Stimulated activated naive CD4-positive, alpha-beta T cell treated with Interleukin-2 at 50 U/mL for 16 hours (primary cell): Measurements from ENCODE around the gene FOXP1.
"Not testable (repeated sequence)": the region's sequence is repeated elsewhere in the genome, so short reads cannot be mapped to it uniquely, and the experiment has no call there.

Experiments
- DNase-seq: peaks from one replicate; lab custom pipeline; 2025; lab: John Stamatoyannopoulos, UW

Gene FOXP1

DNA sequence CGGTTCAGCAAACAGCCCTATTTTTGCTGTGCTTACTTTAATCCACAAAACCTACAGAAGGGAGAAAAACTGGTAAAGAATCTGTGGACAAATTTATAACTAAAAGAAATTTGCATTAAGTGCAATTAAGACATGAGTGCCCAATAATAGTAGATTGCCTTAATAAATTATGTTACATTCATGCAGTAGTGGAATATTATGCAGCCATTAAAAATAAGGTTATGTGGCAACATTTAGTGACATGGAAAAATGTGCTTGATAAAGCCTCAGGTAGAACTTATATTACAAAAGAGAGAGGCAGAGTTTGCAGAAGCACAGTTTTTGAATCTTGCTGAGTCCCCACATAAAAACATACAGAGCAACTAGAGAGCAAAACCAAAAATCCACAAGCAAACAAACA, 253.0 kb downstream of the FOXP1 start:
- no peak for DNase-seq

DNA sequence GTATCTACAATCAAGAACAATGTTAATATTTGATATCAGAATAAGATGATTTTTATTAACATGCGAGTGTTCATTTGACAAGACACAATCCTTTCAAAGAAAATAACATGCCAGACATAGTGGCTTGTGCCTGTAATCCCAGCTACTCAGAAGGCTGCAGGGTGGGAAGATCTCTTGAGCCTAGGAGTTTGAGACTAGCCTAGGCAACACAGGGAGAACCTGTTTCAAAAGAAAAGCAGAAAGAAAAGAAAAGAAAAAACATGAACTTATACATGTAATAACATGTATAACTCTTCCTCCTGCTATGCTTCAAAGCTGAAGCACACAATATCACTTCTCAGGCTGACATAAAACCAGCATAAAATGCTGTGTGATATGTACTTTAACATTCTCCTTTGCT, 253.7 kb downstream of the FOXP1 start:
- DNase-seq = no peak

DNA sequence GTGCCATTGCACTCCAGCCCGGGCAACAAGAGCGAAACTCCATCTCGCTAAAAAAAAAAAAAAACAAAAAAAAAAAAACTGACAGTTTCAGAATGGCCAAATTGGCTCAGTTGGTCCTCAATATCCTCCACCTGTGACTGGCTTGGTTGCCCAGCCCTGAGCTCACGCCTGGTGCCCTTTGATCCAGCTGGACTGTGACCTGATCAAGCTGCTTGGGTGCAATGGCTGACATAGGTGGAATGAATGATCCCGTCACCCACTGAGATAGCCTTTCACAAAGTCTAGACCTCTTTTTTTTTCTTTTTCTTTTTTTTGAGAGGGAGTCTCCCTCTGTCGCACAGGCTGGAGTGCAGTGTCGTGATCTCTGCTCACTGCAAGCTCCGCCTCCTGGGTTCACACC, 254.6 kb downstream of the FOXP1 start:
- DNase-seq = no peak

DNA sequence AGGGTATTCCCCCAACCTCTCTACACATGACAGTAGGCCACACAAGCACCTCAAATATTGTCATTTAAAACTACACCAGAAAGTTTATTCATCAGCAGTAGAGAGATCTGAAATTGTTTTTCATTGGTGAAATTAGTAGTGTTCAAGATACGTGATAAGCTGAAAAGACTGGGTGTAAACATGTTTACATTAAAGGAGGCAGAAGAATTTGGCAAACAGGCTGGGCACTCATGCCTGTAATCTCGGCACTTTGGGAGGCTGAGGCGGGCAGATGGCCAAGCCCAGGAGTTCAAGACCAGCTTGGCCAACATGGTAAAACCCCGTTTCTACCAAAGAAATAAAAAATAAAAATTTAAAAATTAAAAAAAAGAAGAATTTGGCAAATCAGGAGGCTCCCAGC, 255.6 kb downstream of the FOXP1 start:
- DNase-seq = no peak

DNA sequence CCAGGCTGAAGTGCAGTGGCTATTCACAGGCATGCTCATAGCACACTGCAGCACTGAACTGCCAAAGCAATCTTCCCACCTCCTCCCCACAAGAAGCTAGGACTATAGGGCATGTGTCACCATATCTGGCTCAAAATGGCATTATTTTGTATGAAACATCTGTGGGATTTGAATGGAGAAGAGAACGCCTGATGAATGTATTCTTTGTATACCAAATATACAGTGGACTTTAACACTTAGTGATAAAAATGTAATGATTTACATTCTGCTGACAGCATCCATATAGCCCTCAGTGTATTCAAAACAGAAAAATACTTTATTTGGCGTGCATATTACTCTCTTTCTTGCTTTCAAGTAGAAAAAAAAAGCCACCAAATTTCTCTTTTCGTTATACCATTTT, 257.8 kb downstream of the FOXP1 start:
- no peak for DNase-seq

DNA sequence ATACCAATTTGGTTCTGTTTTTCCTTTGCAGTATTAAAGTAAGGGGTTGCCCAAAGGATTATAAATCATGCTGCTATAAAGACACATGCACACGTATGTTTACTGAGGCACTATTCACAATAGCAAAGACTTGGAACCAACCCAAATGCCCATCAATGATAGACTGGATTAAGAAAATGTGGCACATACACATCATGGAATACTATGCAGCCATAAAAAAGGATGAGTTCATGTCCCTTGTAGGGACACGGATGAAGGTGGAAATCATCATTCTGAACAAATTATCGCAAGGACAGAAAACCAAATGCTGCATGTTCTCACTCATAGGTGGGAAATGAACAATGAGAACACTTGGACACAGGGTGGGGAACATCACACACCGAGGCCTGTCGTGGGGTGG, 259.3 kb downstream of the FOXP1 start:
- not testable (repeated sequence) for DNase-seq

DNA sequence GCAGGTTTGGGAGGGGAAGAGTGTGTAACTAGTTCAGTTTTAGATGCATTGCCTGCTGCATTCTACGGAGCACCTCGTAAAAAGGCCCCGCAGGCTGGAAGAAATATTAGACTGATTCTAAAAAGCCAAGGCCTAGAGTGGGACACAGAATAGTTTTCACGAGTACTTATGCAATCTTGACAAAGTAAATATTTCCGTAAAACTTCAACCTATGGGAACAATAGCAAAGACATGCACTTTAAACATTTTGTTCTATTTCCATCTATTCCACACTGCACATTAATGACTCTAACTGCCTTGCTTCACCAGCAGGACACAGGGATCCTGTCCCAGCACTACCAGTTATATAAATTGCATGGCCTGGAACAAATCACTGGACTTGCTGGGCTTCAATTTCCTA, 260.0 kb downstream of the FOXP1 start:
- DNase-seq = no peak

DNA sequence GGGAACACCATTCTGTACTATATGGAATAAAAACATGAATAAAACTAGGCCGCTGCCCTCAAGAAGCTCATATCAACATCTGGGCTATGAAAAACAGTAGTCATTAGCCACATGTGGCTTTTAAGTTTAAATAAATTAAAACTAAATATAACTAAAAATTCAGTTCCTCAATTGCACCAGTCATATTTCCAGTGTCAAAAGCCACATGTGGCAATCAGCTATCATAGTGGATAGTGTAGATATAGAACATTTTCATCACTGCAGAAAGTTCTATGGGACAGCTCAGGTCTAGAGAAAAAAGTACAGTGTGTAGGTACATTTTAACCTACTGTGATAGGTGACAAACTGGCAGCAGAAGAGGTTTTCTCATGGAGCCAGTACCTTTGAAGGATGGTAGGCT, 261.4 kb downstream of the FOXP1 start:
- no peak for DNase-seq

DNA sequence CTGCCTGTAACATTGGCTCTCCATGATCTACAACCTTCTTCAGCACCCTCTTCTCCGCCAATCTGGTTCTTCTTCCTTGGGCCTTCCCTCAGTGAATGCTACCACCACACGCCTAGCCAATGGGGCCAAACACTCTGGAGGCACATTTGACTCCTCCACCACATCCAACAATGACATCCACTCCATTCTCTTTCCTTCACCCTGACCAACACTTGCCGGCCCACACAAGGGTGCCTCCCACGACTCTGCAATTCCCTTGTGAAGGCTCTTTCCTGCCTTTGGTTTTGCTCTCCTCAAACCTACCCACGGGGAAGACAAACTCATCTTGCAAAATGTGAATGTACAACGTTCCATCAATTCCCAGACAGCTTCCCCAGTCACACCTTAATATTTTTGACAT, 263.8 kb downstream of the FOXP1 start:
- DNase-seq = no peak

DNA sequence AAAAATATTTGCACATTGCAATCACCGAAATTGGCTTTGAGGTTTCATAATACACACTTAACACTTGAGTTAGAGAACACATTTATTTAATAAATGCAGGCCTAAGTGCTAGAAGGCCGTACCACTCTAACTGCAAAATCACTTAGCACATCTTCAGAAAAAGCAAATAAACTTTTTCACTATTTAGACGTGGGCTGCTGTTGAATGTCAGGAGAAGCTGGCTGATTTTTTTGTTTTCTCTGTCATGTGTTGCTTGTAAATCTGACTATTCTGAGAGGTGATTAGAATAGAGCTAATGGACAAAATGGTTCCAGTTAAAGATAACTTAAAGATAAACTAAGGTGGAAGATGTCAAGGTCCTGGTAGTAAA, 265.1 kb downstream of the FOXP1 start:
- no peak for DNase-seq

DNA sequence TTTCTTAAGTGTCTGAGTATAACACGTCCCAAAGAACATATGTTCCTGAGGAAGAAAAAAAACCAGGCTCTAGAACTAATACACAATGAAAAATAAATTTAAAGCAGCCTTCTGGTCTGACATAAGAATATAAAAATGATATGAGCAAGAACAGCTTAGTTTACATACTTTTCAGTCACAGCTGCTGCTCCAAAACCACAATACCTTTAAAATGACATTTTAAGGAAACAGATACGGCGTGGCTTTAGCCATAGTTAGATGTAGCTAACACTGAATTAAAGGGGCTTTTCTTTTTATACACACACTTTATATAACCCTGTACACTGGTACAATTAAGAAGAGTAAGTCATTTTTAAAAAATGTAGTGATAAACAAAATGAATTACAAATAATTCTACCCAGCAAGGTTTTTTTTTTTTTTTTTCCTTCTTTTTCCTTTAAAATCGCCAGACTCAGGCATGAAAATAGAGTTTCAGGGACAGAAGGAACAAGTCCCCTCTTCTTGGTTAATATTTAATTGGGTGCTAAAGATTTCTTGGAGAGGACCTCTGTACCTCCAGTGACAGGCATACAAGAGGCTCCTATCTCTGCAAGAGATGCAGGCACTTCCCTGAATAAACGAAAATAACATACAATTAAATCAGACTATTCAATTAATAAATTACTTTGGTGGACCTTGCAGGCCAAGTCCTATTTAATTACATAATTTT, 265.6 kb downstream of the FOXP1 start:
- no peak for DNase-seq

DNA sequence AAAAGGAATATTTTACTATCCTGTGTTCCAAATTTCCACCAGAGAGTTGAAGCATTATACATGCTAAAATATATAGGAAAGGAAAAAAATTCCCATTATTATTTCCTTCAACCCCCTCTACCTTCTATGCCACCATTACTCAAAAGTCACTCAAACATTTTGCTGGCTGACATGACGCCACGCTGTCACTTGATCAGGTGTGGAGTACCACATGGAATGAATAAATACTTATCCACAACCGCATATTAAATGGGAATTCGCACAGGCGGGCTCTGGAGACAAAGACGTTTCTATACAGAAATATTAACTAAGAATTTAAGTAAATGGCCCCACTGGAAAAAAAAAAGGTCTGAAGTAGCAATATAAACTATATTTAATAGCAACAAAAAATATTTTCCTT, 266.4 kb downstream of the FOXP1 start:
- no peak for DNase-seq

DNA sequence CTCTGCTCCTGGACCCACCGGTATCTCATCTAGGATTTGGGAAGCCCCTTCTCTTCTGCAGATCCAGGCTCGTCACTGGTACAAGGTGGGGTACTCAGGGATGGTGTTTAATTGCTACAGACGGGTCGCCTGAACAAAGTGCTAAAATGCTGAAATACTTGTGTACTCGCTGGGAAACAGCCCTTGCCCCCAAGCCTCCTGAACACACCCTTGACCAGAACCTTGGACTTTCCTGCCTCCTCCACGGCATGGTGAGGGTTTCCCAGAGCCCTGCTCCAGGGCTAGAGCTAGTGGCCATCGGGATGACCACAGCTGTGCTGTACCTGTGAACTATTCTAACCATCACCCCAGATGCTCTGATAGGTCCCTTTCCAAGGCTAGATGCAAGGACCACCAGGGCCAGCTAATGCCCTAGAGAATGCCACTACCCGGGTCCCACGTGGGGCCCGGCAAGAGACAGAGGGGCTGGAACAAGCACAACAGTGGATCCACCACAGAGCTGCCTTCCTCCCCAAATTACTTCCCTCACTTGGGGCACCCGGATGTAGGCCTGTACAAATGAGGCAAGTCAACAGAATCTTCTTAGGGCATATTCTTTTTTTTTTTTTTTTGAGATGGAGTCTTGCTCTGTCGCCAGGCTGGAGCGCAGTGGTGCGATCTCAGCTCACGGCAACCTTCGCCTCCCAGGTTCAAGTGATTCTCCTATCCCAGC, 267.3 kb downstream of the FOXP1 start:
- DNase-seq = no peak

DNA sequence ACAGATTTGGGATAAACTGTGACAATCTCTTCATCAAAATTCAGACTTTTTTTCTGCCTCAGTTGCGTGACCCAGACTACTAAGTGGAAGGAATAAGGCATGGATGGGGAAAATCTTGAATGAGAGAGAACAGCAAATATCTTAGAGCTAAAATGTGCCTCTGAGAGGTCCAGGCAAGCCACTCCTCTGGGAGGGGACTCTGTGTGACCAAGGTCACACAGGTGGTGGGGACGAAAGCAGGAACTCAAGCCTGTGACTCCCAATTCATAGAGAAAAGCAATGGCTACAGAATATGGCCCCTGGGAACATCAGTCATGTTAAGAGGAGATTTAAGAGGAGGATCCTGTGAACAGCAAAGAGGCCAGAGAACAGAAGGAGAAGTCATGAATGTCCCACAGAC, 268.1 kb downstream of the FOXP1 start:
- no peak for DNase-seq

DNA sequence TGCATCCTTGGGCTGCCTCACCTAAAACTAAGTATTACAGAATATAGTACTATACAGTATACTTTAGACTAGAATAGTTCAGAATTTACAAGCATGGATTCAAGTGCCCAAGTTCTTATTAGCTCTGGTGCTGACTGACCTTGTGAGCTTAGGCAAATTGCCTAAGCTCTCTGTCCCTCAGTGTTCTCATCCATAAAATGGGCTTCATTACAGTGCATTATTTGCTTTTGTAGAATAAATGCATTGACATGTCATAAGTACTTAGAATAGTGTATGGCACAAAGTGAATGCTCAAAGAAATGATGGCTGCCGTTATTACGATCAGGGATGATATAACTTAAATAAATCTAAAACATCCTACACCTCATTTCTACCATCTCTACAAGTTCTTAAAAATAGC, 269.7 kb downstream of the FOXP1 start:
- no peak for DNase-seq

DNA sequence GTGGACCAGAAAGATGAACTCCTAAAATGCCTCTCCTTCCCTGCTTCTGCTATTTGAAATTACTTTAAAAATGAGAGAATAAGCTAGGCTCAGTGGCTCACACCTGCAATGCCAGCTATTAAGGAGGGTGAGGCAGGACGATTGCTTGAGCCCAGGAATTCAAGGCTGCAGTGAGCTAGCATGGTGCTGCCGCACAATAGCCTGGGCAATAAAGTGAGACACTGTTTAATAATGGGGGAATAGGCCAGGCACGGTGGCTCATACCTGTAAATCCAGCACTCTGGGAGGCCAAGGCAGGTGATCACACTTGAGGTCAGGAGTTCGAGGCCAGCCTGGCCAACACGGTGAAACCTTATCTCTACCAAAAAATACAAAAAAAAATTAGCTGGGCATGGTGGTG, 271.1 kb downstream of the FOXP1 start:
- no peak for DNase-seq

DNA sequence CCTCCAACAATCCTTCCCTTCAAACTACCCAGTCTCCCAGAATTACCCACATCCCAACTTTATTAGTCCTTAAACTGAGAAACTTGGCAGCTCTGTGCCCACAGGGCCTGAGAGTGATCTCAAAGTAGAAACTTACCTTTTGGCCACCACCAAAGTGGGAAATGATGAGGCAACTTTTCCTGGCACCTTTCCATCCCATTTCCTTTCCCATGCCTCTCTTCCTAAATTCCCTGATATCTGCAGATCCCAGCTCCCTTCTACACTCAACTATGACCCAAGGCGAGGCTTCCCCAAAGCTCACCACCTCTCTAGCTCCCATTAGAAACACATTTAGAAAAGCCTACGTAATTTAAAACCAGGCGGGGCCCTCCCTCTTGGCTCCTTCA, 271.9 kb downstream of the FOXP1 start:
- DNase-seq = no peak

DNA sequence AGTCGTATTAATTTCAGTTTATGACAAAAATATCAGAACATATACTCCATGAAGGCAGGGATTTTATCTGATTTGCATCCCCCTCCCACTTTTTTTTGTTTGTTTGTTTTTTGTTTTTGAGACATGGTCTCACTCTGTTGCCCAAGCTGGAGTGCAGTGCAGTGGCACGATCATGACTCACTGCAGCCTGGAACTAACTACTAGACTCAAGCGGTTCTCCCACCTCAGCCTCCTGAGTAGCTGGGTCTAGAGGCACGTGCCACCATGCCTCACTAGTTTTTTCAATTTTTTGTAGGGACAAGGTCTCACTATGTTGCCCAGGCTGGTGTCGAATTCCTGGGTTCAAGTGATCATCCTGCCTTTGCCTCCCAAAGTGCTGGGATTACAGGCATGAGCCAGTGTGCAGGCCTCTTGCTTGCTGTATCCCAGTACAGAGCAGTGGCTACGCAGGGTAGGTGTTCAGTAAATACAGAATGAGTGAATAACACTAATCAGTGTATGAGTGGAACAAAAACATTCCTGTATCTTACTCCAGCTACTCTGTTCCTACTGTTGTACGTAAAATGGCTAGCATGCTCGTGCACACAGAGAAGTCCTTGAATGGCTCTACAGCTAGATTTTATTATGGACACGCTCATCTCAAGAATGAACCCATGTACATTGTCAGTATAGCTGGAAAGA, 272.4 kb downstream of the FOXP1 start:
- no peak for DNase-seq

DNA sequence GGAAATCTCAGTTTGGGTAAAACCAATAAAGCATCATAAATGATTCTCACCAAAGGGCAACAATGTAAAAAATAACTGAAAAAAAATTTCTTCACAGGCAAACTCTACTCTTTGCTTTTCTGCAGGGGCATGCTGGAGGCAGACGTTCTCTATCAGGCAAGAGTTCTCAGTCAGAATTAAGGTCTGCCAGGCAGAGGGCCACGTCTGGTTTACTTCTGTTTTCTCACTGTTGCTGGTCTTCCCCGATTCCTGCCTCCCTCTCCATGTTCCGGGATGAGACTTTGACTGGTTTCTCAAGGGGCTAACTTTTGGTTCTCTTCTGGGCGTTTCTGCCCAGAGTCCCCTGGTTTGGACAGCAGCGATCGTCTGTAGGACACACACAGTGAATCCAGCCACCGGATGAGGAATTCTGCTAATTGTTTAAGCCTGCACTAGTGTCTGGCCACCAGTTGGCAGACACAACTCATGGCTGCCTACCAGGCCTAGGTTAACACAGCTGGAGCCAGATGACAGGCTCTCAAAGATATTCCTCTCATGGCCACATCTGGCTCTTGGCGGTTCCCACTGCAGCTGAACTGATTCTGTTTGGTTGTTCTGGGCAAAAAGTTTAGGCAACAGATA, 273.1 kb downstream of the FOXP1 start:
- no peak for DNase-seq

DNA sequence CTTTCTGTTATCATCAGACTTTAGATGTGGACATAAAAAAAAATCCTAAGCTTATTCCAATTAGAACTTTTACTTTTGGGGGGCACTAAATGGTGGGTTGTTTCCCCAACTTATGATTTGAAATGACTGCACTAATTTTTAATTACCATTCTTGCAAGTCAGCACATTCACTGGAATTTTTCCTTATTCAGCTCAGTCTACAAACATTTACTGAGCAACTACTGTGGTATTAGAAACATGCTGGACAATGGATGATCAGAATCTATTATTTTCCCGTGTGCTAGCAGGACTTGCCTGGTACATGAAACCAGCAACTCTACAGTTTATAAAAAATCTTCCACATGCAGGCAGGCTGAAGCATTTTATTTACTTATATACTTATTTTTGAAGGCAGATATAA, 273.6 kb downstream of the FOXP1 start:
- DNase-seq = no peak

DNA sequence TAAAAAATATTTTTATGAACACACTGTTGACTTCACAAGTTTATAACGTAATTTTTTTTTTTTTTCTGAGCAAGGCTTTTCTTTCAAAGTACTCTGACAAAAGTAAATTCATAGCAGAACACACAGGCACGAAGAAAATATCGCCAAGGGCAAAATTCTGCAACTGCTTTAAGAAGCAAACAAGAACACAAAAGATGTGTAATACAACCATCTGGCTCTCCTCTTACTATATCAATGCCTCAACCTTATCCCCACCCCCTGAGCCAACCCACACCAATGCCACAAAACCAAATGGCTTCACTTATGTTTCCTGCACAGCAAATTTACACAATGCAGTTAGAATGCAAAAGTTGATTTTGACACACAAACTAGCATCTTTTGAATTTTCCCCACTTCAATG, 274.2 kb downstream of the FOXP1 start:
- DNase-seq = peak; percentile 43

DNA sequence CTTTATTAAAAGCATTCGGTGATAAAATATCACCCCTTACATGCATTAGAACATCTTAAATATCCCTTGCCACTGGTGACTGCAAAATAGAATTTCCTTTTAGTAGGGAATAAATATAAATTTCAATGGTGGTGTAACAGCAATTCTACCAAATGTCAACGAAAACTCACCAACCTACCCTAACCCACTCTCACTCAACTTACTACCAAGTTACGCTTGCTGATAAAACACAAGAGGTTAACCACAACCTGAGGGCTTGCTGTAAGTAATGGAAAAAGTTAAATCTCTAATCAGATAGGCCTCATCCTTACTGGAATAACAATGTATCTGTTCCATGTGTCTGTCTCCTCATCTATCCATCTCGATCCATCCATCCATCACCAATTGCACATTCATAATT, 274.7 kb downstream of the FOXP1 start:
- DNase-seq = no peak
